Suppressor macrophage treated with lipopolysaccharide for 1 hour (primary cell): ENCODE measurements around the gene NRP2.

Source experiments
- DNase-seq, 3 donors: peaks; one replicate each; pipeline ENCODE4 v3.0.0-alpha.2; 2020 to 2022

NRP2 gene

GRCh38 chr2:205682239-205682970 is at the start of gene NRP2:
TSS of gene NRP2 (plus strand) at chr2:205682501. CDS start at chr2:205683291, 790 bp downstream.
- peak; percentile 95 for DNase-seq

GRCh38 chr2:205633994-205634393 is 48.3 kb upstream of the NRP2 start:
- DNase-seq, result no peak

GRCh38 chr2:205636549-205637319 is 45.6 kb upstream of the NRP2 start:
- DNase-seq, result peak in 2 of 3 donors; percentile 8 to 29

GRCh38 chr2:205637320-205637602 is 45.0 kb upstream of the NRP2 start:
- DNase-seq, result peak in 1 of 3 donors; percentile 12

GRCh38 chr2:205637779-205638503 is 44.4 kb upstream of the NRP2 start:
- no peak for DNase-seq

GRCh38 chr2:205640716-205641115 is 41.6 kb upstream of the NRP2 start:
- DNase-seq, result peak; percentile 34 to 52 (median 51)

GRCh38 chr2:205642599-205643356 is 39.5 kb upstream of the NRP2 start:
- no peak for DNase-seq

- no peak for DNase-seq
Observed at GRCh38 chr2:205643391-205643885, 38.9 kb upstream of the NRP2 start.

- no peak for DNase-seq
Observed at GRCh38 chr2:205644018-205644417, 38.3 kb upstream of the NRP2 start.

- DNase-seq, result peak; percentile 32 to 47 (median 36)
Observed at GRCh38 chr2:205646680-205647079, 35.6 kb upstream of the NRP2 start.

- no peak for DNase-seq
Observed at GRCh38 chr2:205650450-205650849, 31.9 kb upstream of the NRP2 start.

GRCh38 chr2:205650931-205651330 is 31.4 kb upstream of the NRP2 start:
- DNase-seq, result no peak

- DNase-seq, result no peak
Observed at GRCh38 chr2:205651719-205652118, 30.6 kb upstream of the NRP2 start.

- DNase-seq, result peak; percentile 10 to 57 (median 19)
Observed at GRCh38 chr2:205654878-205655605, 27.3 kb upstream of the NRP2 start.

GRCh38 chr2:205655779-205656456 is 26.4 kb upstream of the NRP2 start:
- no peak for DNase-seq

GRCh38 chr2:205656461-205656860 is 25.8 kb upstream of the NRP2 start:
- DNase-seq, result no peak

GRCh38 chr2:205656941-205657340 is 25.4 kb upstream of the NRP2 start:
- no peak for DNase-seq

- peak; percentile 22 to 42 (median 38) for DNase-seq
Observed at GRCh38 chr2:205657579-205657978, 24.7 kb upstream of the NRP2 start.

- no peak for DNase-seq
Observed at GRCh38 chr2:205658068-205658467, 24.2 kb upstream of the NRP2 start.

- DNase-seq, result no peak
Observed at GRCh38 chr2:205658572-205658971, 23.7 kb upstream of the NRP2 start.

GRCh38 chr2:205659922-205660321 is 22.4 kb upstream of the NRP2 start:
- DNase-seq, result no peak
